ENCODE results near the gene PLPP3. TPM values are rescaled to one million over a fixed set of nuclear protein-coding genes. Genes with fewer than 3 reads are reported as not detected.

Gene PLPP3
- total and polyA plus RNA-seq, 2 experiments from 2014 or later = 41.9 to 61.9 TPM

- Histone ChIP-seq H3F3A (replicated peaks; ENCODE audit: low read depth) (peaks cover 15% of the 10 kb centered on the region), H3K79me2 (replicated peaks; ENCODE audit: insufficient read depth) (peaks cover 87% of the 10 kb centered on the region), H3K4me2 (peak overlapping the region; percentile 57), H4K20me1 (replicated peaks; ENCODE audit: insufficient read depth) (no peaks in the 10 kb centered on the region; the same call in 1 of the 2 replicates), H3K4me3 (no peak overlapping the region), H3K4me1 (ENCODE audit: insufficient read depth) (peaks cover 89% of the 10 kb centered on the region), H3K36me3 (ENCODE audit: insufficient read depth) (no peaks in the 10 kb centered on the region), H3K27me3 (ENCODE audit: insufficient read depth) (no peaks in the 10 kb centered on the region), H2AFZ (no peak overlapping the region), H3K9me2 (ENCODE audit: insufficient read depth) (no peaks in the 10 kb centered on the region), H3K27ac (ENCODE audit: low read depth) (peak overlapping the region; percentile 97; the same call in 1 of the 2 replicates)
- ATAC-seq = no peak
- TF ChIP-seq ZNF462 (CRISPR knock-in tag; IDR thresholded peaks at IDR 0.05) = no peak
- no peak for TF ChIP-seq EZH2 (IDR thresholded peaks at IDR 0.05; ENCODE audit: low read depth, unreplicated experiment)
- no peak for TF ChIP-seq POLR2AphosphoS5 (IDR thresholded peaks at IDR 0.05; ENCODE audit: low read depth)
- TF ChIP-seq REST (IDR thresholded peaks at IDR 0.05; ENCODE audit: unreplicated experiment) = no peak
- TF ChIP-seq ZNF114 (CRISPR knock-in tag; IDR thresholded peaks at IDR 0.05) = no peak
- no peak for TF ChIP-seq ETS1 (IDR thresholded peaks at IDR 0.05)
- TF ChIP-seq EZH2phosphoT487 (IDR thresholded peaks at IDR 0.05; ENCODE audit: unreplicated experiment) = no peak
- no peak for TF ChIP-seq STAT1 (IDR thresholded peaks at IDR 0.05; ENCODE audit: unreplicated experiment)
- no peak for TF ChIP-seq CREB1 (CRISPR knock-in tag; IDR thresholded peaks at IDR 0.05; ENCODE audit: low read depth)
- no peak for TF ChIP-seq ZNF331 (CRISPR knock-in tag; IDR thresholded peaks at IDR 0.05; ENCODE audit: low read depth)
- TF ChIP-seq CTCF (conservative IDR thresholded peaks at IDR 0.05; ENCODE audit: low read depth in 2 of 2) = no peak
- no peak for TF ChIP-seq NANOG (IDR thresholded peaks at IDR 0.05; ENCODE audit: borderline replicate concordance)
- TF ChIP-seq JUNB (IDR thresholded peaks at IDR 0.05; ENCODE audit: unreplicated experiment) = no peak
- Mint-ChIP-seq H3K36me3 (ENCODE audit: low read depth) (peaks cover 17% of the 10 kb centered on the region), H3K4me3 (no peak overlapping the region; the same call in 2 of the 3 replicates), H3K27ac (0 out of 2 replicates have a peak overlapping the region, but pooled peaks have one; percentile 4), H3K27me3 (ENCODE audit: insufficient read depth, low read depth, poor library complexity) (peaks cover 10% of the 10 kb centered on the region), H3K9me3 (no peaks in the 10 kb centered on the region), H3K4me1 (peaks cover 94% of the 10 kb centered on the region)
- DNase-seq (ENCODE audit: low spot score) = no peak
These were observed 31.4 kb downstream of the PLPP3 start for GRCh38 chr1:56547977-56548376.
